ENCODE results near the gene VPS54.

GRCh38 chr2:63886445-63886844 lies 132.8 kb downstream of the VPS54 start:
- no peak for TF ChIP-seq CTCF (IDR thresholded peaks at IDR 0.05)
- TF ChIP-seq POLR2A (IDR thresholded peaks at IDR 0.05): no peak

Measured in vagina (tissue), 2 donors.